ENCODE data around the gene JUP. TPM values are rescaled to one million over a fixed set of nuclear protein-coding genes. Genes with fewer than 3 reads are reported as not detected.
A peak's percentile ranks its signal among the peaks of the same experiment; 100 is the strongest.

JUP gene
- total RNA-seq, 1 experiment from 2014 or later, result 352 TPM

DNA sequence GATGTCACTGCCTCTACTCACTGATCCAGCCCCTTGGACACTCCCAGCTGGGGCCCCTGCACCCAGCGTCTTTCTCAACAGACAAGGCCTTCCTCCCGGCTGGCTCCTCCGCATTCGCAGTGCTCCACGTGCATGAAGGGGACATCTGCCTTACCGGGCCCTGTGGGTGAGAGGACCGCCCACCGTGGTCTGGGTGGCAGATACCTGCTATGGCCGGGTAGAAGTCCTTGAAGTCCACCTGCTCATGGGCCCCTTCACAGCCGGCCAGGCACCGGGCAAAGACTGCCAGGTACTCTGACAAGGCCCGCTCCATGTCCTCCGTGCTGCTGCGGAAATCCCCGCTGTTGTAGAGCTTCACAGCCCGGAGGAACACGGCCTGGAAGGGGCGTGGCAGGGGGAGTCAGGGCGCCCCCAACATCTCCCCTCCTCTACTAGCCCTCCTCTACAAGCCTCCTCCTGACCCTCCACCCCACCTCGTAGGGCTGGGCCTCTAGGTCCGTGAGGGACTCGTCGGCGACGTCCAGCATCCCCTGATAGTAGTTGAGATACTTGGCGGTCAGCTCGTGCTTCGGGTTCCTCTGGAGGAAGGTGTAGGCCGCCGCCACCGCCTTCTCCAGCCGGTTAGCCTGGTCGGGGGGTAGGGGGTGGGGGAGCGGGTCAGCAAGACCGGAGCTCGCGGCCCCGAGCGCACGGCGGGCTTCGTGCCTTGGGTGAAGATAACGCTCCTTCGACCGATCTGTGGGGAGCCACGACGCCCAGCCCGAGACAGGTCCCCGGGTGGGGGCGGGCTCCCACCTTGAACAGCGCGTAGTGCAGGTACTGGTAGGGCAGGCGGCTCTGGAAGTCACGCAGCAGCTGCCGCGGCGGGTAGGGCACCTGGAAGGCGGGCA lies 24.4 kb upstream of the JUP start:
- in situ Hi-C loops (cut with HindIII; ENCODE audit: low pct_unique_long_range_greater_than_20kb, low sequenced_read_pairs), result no loop called here
- H3K9me3 ChIP-seq (ENCODE audit: control insufficient read depth, insufficient read depth, low read depth, low read length), result no peaks in the 10 kb centered on the region
- intact Hi-C loops (cut with micrococcal nuclease; ENCODE audit: unreplicated experiment), result no loop called here
- no peaks in the 10 kb centered on the region for H3K27me3 ChIP-seq (ENCODE audit: control insufficient read depth, insufficient read depth, low read length)
- ChIA-PET POLR2A (interaction anchor here (0.5 to 0.7 kb wide), 3 partner anchors 10 to 285 kb away, joined by 4 to 6 read pairs (median 4); no protein-coding TSS in a partner anchor), CTCF (interaction anchor here (0.5 to 3.3 kb wide), 3 partner anchors 24 to 73 kb away, joined by 3 to 12 read pairs (median 3); partner anchors contain the start of gene JUP)
- peaks cover 25% of the 10 kb centered on the region for H3K4me1 ChIP-seq (ENCODE audit: control insufficient read depth, insufficient read depth, low read length)
- peak overlapping the region; percentile 74 to 80 for H3K4me3 ChIP-seq (ENCODE audit: low read depth in 2 of 2, low read length in 2 of 2)
- no peak for TF ChIP-seq SIN3A (IDR thresholded peaks at IDR 0.05; ENCODE audit: borderline replicate concordance, insufficient read depth, low read depth, low read length)
- TF ChIP-seq TCF7L2 (IDR thresholded peaks at IDR 0.05; ENCODE audit: low read depth, low read length), result no peak
- TF ChIP-seq, protein P1, sequence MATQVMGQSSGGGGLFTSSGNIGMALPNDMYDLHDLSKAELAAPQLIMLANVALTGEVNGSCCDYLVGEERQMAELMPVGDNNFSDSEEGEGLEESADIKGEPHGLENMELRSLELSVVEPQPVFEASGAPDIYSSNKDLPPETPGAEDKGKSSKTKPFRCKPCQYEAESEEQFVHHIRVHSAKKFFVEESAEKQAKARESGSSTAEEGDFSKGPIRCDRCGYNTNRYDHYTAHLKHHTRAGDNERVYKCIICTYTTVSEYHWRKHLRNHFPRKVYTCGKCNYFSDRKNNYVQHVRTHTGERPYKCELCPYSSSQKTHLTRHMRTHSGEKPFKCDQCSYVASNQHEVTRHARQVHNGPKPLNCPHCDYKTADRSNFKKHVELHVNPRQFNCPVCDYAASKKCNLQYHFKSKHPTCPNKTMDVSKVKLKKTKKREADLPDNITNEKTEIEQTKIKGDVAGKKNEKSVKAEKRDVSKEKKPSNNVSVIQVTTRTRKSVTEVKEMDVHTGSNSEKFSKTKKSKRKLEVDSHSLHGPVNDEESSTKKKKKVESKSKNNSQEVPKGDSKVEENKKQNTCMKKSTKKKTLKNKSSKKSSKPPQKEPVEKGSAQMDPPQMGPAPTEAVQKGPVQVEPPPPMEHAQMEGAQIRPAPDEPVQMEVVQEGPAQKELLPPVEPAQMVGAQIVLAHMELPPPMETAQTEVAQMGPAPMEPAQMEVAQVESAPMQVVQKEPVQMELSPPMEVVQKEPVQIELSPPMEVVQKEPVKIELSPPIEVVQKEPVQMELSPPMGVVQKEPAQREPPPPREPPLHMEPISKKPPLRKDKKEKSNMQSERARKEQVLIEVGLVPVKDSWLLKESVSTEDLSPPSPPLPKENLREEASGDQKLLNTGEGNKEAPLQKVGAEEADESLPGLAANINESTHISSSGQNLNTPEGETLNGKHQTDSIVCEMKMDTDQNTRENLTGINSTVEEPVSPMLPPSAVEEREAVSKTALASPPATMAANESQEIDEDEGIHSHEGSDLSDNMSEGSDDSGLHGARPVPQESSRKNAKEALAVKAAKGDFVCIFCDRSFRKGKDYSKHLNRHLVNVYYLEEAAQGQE (IDR thresholded peaks at IDR 0.05; ENCODE audit: insufficient read depth in 1 of 2, low read depth in 2 of 2, low read length in 1 of 2), result no peak
- TF ChIP-seq POLR2AphosphoS5 (IDR thresholded peaks at IDR 0.05; ENCODE audit: low read depth, low read length), result no peak
- TF ChIP-seq, protein P2, sequence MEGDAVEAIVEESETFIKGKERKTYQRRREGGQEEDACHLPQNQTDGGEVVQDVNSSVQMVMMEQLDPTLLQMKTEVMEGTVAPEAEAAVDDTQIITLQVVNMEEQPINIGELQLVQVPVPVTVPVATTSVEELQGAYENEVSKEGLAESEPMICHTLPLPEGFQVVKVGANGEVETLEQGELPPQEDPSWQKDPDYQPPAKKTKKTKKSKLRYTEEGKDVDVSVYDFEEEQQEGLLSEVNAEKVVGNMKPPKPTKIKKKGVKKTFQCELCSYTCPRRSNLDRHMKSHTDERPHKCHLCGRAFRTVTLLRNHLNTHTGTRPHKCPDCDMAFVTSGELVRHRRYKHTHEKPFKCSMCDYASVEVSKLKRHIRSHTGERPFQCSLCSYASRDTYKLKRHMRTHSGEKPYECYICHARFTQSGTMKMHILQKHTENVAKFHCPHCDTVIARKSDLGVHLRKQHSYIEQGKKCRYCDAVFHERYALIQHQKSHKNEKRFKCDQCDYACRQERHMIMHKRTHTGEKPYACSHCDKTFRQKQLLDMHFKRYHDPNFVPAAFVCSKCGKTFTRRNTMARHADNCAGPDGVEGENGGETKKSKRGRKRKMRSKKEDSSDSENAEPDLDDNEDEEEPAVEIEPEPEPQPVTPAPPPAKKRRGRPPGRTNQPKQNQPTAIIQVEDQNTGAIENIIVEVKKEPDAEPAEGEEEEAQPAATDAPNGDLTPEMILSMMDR (IDR thresholded peaks at IDR 0.05), result no peak
- DNase-seq (ENCODE audit: low read depth, low spot score) (no peak), ATAC-seq (peak; percentile 35)
- H3K27ac ChIP-seq (ENCODE audit: low read length), result peak overlapping the region; percentile 99
- BruUV-seq (replicated peaks), result no TSS peak
- no peaks in the 10 kb centered on the region; the same call in 1 of the 2 replicates for H3K36me3 ChIP-seq (ENCODE audit: control insufficient read depth, insufficient read depth, low read length)

DNA sequence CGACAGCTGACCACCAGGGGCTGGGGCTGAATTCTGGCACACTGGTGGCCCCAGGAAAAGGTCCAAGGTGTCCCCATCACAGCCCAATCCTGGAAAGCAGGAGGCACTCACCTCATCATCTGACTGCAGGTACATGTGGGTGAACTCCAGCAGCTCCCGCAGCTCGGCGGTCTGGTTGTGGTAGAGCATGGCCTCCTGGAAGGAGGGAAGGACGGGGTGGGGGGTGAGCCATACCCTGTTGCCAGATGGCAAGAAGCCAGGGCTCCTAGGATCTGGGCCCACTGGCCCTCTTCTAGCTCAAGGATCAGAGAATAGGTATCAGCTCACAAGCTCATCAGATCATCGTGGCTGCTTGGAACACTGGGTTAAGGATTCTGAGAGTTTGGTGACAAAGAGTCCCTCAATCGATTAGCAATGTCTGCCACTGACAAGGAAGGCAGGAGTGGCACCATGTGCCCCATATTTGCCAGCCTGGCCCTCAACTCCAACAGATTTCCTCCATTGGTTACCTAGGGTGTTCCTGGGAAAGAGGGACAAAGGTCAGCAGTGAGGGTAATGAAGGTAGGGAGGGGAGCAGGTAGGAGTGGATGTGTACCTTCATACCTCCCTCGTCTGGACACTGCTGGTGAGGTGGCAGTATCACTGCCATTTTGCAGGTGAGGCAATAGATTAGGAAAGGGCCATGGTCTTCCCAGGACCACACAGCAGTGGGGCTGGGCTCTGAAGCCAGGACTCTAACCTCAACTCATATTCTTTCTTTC lies 20.4 kb upstream of the JUP start:
- no peak for ATAC-seq
- intact Hi-C loops (cut with micrococcal nuclease; ENCODE audit: unreplicated experiment), result no loop called here
- H3K36me3 ChIP-seq (ENCODE audit: control insufficient read depth, insufficient read depth, low read length), result no peaks in the 10 kb centered on the region
- peaks cover 23% of the 10 kb centered on the region for H3K4me1 ChIP-seq (ENCODE audit: control insufficient read depth, insufficient read depth, low read length)
- no peaks in the 10 kb centered on the region for H3K27me3 ChIP-seq (ENCODE audit: control insufficient read depth, insufficient read depth, low read length)
- H3K9me3 ChIP-seq (ENCODE audit: control insufficient read depth, insufficient read depth, low read depth, low read length), result no peaks in the 10 kb centered on the region
- ChIA-PET POLR2A (no interaction called here), CTCF (no interaction called here)
- BruUV-seq (replicated peaks), result no TSS peak
- TF ChIP-seq, protein P2 (IDR thresholded peaks at IDR 0.05), result no peak
- TF ChIP-seq, protein P1 (IDR thresholded peaks at IDR 0.05; ENCODE audit: insufficient read depth in 1 of 2, low read depth in 2 of 2, low read length in 1 of 2), result no peak
- no peak; the same call in 1 of the 2 replicates for TF ChIP-seq POLR2AphosphoS5 (IDR thresholded peaks at IDR 0.05; ENCODE audit: low read depth, low read length)
- no peak for TF ChIP-seq TCF7L2 (IDR thresholded peaks at IDR 0.05; ENCODE audit: low read depth, low read length)
- TF ChIP-seq SIN3A (IDR thresholded peaks at IDR 0.05; ENCODE audit: borderline replicate concordance, insufficient read depth, low read depth, low read length), result no peak
- in situ Hi-C loops (cut with HindIII; ENCODE audit: low pct_unique_long_range_greater_than_20kb, low sequenced_read_pairs), result no loop called here
- no peak overlapping the region for H3K4me3 ChIP-seq (ENCODE audit: low read depth in 2 of 2, low read length in 2 of 2)
- no peak overlapping the region for H3K27ac ChIP-seq (ENCODE audit: low read length)
- no peak for DNase-seq (ENCODE audit: low read depth, low spot score)
